GM12875 (cell line): ENCODE results near the gene DYNC1H1.

Source experiments
- H3K4me3 ChIP-seq: one replicate; pipeline ENCODE4 v1.5.1; 2011; ENCODE audit warnings: low read depth, low read length, control low read depth
- TF ChIP-seq, protein P1 (sequence below): IDR thresholded peaks from 2 replicates; pipeline ENCODE4 v1.5.1; 2011; ENCODE audit warnings: low read depth, mild to moderate bottlenecking, control low read depth, inconsistent platforms, low read length, moderate library complexity, borderline replicate concordance; ENCODE audit not compliant: insufficient read depth

Gene DYNC1H1

DNA sequence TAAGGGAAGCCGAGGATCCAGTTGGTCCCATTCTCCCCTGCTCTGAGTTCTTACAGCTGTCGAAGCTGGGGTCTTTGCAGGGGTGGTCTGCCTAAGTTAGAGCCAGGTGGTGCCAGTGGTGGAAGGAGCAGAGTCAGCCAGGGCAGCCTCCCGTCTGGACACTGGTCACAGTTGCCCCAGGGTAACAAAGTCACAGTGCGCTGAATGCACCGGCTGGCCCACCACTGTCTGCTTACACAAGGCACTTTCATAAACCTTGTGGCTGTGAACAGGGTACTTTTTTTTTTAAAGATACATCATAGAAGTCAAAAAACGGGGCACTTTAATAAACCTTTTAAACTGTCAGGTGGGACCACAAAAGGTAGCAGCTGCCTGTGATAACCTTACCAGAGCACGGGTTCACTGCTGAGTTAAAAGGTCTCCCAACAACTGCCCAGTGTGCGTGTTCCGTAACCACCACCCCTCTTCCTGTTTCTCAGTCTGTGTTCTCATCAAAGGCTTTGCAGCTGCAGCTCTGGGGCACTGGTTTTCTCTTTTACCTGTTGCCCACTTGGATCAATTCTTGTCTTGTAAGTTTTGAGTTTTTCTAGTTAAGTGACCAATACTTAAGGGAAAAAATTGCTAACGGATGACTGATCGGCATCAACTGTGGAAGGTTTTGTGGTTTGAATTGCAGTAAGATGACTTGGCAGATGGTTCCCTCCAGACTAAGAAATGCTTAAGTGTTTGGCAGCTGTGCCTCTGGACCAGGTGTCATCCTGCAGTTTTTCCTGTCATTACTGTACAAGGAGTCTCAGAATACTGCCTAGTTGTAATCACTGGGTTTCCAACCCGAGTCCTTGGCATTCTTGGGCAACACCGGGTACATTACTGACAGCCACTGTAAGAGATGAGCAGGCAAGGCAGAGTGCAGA, 55.9 kb downstream of the DYNC1H1 start:
- H3K4me3 ChIP-seq, result no peak overlapping the region
- TF ChIP-seq, protein P1, sequence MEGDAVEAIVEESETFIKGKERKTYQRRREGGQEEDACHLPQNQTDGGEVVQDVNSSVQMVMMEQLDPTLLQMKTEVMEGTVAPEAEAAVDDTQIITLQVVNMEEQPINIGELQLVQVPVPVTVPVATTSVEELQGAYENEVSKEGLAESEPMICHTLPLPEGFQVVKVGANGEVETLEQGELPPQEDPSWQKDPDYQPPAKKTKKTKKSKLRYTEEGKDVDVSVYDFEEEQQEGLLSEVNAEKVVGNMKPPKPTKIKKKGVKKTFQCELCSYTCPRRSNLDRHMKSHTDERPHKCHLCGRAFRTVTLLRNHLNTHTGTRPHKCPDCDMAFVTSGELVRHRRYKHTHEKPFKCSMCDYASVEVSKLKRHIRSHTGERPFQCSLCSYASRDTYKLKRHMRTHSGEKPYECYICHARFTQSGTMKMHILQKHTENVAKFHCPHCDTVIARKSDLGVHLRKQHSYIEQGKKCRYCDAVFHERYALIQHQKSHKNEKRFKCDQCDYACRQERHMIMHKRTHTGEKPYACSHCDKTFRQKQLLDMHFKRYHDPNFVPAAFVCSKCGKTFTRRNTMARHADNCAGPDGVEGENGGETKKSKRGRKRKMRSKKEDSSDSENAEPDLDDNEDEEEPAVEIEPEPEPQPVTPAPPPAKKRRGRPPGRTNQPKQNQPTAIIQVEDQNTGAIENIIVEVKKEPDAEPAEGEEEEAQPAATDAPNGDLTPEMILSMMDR, result no peak

DNA sequence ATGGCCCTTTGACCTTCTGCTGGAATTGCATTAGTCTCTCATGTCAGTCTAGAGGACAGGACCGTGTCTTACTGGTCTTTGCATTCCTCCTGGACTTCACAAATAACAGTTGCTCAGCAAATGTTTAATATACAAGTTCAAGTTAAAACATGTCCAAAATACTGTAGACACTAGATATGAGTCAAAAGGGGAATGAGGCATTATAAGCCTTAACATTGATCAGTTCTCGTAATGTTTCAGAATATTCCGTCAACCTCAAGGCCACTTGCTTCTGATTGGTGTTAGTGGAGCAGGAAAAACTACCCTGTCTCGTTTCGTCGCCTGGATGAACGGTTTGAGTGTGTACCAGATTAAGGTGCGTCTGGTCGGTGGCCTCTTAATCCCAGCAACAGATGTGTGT, 62.6 kb downstream of the DYNC1H1 start:
- TF ChIP-seq, protein P1, result no peak
- no peak overlapping the region for H3K4me3 ChIP-seq

GRCh38 chr14:102027951-102028350, 63.6 kb downstream of the DYNC1H1 start:
- TF ChIP-seq, protein P1, result no peak
- H3K4me3 ChIP-seq, result no peak overlapping the region

DNA sequence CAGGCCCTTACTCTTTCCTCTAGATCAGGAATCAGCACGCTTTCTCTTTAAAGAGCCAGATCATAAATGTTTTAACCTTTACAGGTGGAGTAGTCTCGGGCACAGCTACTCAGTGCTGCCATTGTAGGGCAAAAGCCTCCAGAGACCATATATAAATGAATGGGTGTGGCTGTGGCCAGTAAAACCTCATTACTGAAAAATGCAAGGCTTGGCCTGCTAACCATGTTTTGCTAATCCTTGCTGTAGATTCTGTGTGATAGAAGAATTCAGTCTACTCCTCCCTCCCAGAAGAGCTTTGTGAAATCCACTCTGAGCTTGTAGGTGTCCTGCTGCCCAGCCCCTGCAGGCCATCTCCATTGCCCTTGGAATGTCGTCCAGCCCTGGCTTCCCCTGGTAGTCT, 64.4 kb downstream of the DYNC1H1 start:
- TF ChIP-seq, protein P1, result no peak
- no peak overlapping the region for H3K4me3 ChIP-seq

DNA sequence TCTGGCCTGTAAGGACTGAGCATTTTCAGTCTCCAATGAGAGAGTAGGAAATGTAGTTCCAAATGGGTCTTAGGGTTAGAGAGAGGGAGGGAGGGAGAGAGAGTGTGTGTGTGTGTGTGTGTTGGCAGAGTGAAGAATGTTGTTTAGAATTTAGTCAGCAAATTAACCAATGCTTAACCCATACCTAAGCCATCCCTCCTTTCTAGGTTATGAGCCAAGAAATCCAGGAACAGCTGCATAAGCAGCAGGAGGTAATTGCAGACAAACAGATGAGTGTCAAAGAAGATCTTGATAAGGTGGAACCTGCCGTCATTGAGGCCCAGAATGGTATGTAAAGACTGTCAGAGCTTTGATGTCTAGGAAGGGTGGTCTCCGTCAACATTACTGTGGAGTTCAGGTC, 65.6 kb downstream of the DYNC1H1 start:
- TF ChIP-seq, protein P1, result no peak

DNA sequence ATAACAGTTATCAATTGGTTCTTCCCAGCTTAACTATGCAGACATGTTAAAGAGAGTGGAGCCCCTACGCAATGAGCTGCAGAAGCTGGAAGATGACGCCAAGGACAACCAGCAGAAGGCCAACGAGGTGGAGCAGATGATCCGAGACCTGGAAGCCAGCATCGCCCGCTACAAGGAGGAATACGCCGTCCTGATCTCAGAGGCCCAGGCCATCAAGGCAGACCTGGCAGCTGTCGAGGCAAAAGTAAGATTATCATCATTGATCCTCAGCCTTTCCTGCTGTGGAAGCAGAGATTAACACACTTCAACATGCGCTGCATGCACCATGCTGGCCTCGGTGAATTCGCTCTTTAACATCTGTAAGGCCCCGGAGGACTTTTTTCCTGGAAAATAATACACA, 68.9 kb downstream of the DYNC1H1 start:
- TF ChIP-seq, protein P1, result no peak
- H3K4me3 ChIP-seq, result no peak overlapping the region

More for the DNA sequence above, 65.6 kb downstream of the DYNC1H1 start:
- H3K4me3 ChIP-seq, result no peak overlapping the region

GRCh38 chr14:102034301-102034700, 69.9 kb downstream of the DYNC1H1 start:
- no peak overlapping the region for H3K4me3 ChIP-seq
- TF ChIP-seq, protein P1, result no peak
